Sciatic nerve (tissue), 2 donors: ENCODE data around the gene MLC1. TPM values are rescaled to one million over a fixed set of nuclear protein-coding genes. Genes with fewer than 3 reads are reported as not detected.

ENCODE experiments used
- ATAC-seq: fragments of 200-7000 bp; cut with Tn5 transposase; one replicate; pipeline ENCODE4 v1.9.1; 2020; ENCODE audit warnings: mild to moderate bottlenecking, moderate library complexity
- DNase-seq: peaks from one replicate; pipeline ENCODE4 v3.0.0-alpha.2; 2020; ENCODE audit warnings: low spot score
- intact Hi-C: fragments of 100-400 bp; cut with DNase I; formaldehyde crosslinking; loops from one replicate; pipeline ENCODE4 v1.14.2; 2022
- total RNA-seq: library from RNA; stranded (reverse); fragmentation: NEBNext Ultra II Directional; extraction: Animal tissue kit (Norgen Biotek cat#: 25700); gene quantifications from one replicate; pipeline ENCODE4 v1.2.1, GENCODE V29; 2021
- donor health status: DM: no; HTN: no; CAD: no.
- donor health status: DM: no; HTN: no; CAD: no.

Gene MLC1
- total RNA-seq, 1 donor from 2014 or later = 0.45 TPM

GRCh38 chr22:50061824-50062355 lies 23.3 kb downstream of the MLC1 start:
- DNase-seq (no peak), ATAC-seq (no peak)
- intact Hi-C loops = no loop called here

- intact Hi-C loops = no loop called here
- DNase-seq = no peak
- ATAC-seq = no peak
Observed at GRCh38 chr22:50061141-50061823, 23.9 kb downstream of the MLC1 start.

GRCh38 chr22:50060441-50061140 lies 24.6 kb downstream of the MLC1 start:
- no peak for ATAC-seq
- DNase-seq = no peak
- intact Hi-C loops = no loop called here

- no peak for DNase-seq
- intact Hi-C loops = no loop called here
- no peak for ATAC-seq
Observed at GRCh38 chr22:50059881-50060262, 25.4 kb downstream of the MLC1 start.

- ATAC-seq = peak; percentile 49
- intact Hi-C loops = no loop called here
- DNase-seq = no peak
Observed at GRCh38 chr22:50058906-50059880, 26.0 kb downstream of the MLC1 start.

GRCh38 chr22:50058061-50058905 lies 26.9 kb downstream of the MLC1 start, which contains the start of gene TTLL8:
TTLL8 (minus strand) TSS chr22:50058298.
- DNase-seq = no peak
- intact Hi-C loops = no loop called here
- ATAC-seq = no peak

GRCh38 chr22:50057278-50058060 lies 27.8 kb downstream of the MLC1 start:
- DNase-seq (no peak), ATAC-seq (no peak)
- intact Hi-C loops = no loop called here

GRCh38 chr22:50056214-50056972 lies 28.8 kb downstream of the MLC1 start:
- intact Hi-C loops = no loop called here
- ATAC-seq (no peak), DNase-seq (no peak)

GRCh38 chr22:50053861-50054260 lies 31.4 kb downstream of the MLC1 start:
- intact Hi-C loops = no loop called here
- DNase-seq (no peak), ATAC-seq (no peak)

GRCh38 chr22:50051930-50052329 lies 33.3 kb downstream of the MLC1 start:
- no peak for ATAC-seq
- no peak for DNase-seq
- intact Hi-C loops = no loop called here

- DNase-seq (no peak), ATAC-seq (no peak)
- intact Hi-C loops = no loop called here
Observed at GRCh38 chr22:50049299-50050195, 35.7 kb downstream of the MLC1 start.

GRCh38 chr22:50048836-50049235 lies 36.4 kb downstream of the MLC1 start:
- intact Hi-C loops = no loop called here
- no peak for ATAC-seq
- DNase-seq = no peak

- no peak for DNase-seq
- intact Hi-C loops = no loop called here
- no peak for ATAC-seq
Observed at GRCh38 chr22:50048061-50048765, 37.0 kb downstream of the MLC1 start.

- DNase-seq (no peak), ATAC-seq (no peak)
- intact Hi-C loops = no loop called here
Observed at GRCh38 chr22:50047346-50047745, 37.9 kb downstream of the MLC1 start.

- ATAC-seq (no peak), DNase-seq (no peak)
- intact Hi-C loops = no loop called here
Observed at GRCh38 chr22:50046481-50047245, 38.6 kb downstream of the MLC1 start.
